Left ventricle myocardium inferior (tissue), 1 donor: ENCODE results near the gene APLF. TPM values are rescaled to one million over a fixed set of nuclear protein-coding genes. Genes with fewer than 3 reads are reported as not detected.

ENCODE experiments used
- DNase-seq: peaks from one replicate; pipeline ENCODE4 v3.0.0-alpha.2; 2020
- H3K27ac ChIP-seq: fragments of 200-600 bp; replicated peaks from 2 replicates; pipeline ENCODE4 v1.8.0; 2021
- H3K27me3 ChIP-seq: fragments of 200-600 bp; 2 replicates; pipeline ENCODE4 v1.8.0; 2021; ENCODE audit warnings: low read depth
- H3K36me3 ChIP-seq: fragments of 200-600 bp; 2 replicates; pipeline ENCODE4 v1.8.0; 2021
- H3K4me1 ChIP-seq: fragments of 200-600 bp; 2 replicates; pipeline ENCODE4 v1.8.0; 2021
- H3K4me3 ChIP-seq: fragments of 200-600 bp; 2 replicates; pipeline ENCODE4 v1.8.0; 2021; ENCODE audit warnings: mild to moderate bottlenecking, moderate library complexity
- H3K9me3 ChIP-seq: fragments of 200-600 bp; replicated peaks from 2 replicates; pipeline ENCODE4 v1.8.0; 2021
- CTCF ChIP-seq: fragments of 200-600 bp; IDR thresholded peaks from 2 replicates; pipeline ENCODE4 v1.8.0; 2021; ENCODE audit warnings: antibody characterized with exemption, mild to moderate bottlenecking, borderline replicate concordance
- intact Hi-C: fragments of 100-400 bp; cut with micrococcal nuclease; formaldehyde crosslinking; loops from one replicate; pipeline ENCODE4 v1.11.0; 2022
- total RNA-seq: library from RNA; stranded (reverse); fragmentation: NEBNext Ultra II Directional; extraction: Animal tissue kit (Norgen Biotek cat#: 25700); gene quantifications from one replicate; pipeline ENCODE4 v1.2.1, GENCODE V29; 2021
- donor health status: DM: no; HTN: yes; CAD: no; lungs with severe emphysema.

Gene APLF
- total RNA-seq, 1 donor from 2014 or later = 4.8 TPM

DNA sequence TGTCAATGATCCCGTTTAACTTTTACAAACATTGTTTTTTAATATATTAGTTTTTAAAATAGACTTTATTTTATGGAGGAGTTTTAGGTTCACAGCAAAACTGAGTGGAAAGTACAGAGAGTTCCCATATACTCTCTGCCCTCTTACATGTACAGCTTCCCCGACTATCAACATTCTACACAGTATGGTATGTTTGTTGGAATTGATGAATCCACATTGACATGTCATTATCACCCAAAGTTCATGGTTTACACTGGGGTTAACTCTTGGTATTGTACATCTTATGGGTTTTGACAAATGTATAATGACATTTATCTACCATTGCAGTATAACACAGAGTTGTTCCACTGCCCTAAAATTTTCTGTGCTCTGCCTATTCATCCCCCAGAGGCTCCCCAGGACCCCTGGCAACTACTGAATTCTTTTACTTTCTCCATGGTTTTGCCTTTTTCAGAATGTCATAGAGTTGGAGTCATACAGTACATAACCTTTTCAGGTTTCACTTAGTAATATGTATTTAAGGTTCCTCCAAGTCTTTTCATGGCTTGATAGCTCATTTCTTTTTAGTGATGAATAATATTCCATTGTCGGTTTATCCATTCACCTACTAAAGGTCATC lies 5.5 kb downstream of the APLF start:
- Histone ChIP-seq H3K27ac (no peak overlapping the region), H3K9me3 (no peaks in the 10 kb centered on the region), H3K27me3 (no peaks in the 10 kb centered on the region), H3K4me1 (peaks cover 9% of the 10 kb centered on the region), H3K4me3 (no peak overlapping the region), H3K36me3 (no peaks in the 10 kb centered on the region)
- intact Hi-C loops = no loop called here
- no peak for TF ChIP-seq CTCF
- no peak for DNase-seq

DNA sequence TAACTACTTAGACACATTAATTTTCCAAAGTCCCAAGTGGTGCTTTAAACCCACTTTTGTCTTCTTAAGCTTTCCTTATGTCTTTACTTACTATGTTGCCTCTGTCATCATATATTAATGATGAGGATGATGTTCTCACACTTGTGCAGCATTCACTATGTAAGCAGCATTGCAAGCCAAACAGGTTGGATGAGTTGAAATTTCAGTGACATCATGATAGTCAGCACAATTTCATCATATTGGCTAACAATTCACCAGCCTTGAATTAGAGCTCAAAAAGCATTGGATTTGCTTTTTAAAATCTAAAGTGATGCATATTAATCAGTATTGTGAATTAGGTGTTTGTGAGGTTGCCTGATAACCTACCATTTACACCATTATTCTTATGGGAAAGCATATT lies 7.7 kb downstream of the APLF start:
- no peak overlapping the region for H3K4me3 ChIP-seq
- H3K27me3 ChIP-seq = no peaks in the 10 kb centered on the region
- H3K36me3 ChIP-seq = no peaks in the 10 kb centered on the region
- intact Hi-C loops = no loop called here
- DNase-seq = no peak
- no peak for TF ChIP-seq CTCF
- H3K27ac ChIP-seq = no peak overlapping the region
- no peaks in the 10 kb centered on the region for H3K9me3 ChIP-seq
- no peaks in the 10 kb centered on the region for H3K4me1 ChIP-seq

- H3K36me3 ChIP-seq = no peaks in the 10 kb centered on the region
- no peaks in the 10 kb centered on the region for H3K4me1 ChIP-seq
- no peak overlapping the region for H3K4me3 ChIP-seq
- H3K9me3 ChIP-seq = no peaks in the 10 kb centered on the region
- no peaks in the 10 kb centered on the region for H3K27me3 ChIP-seq
- TF ChIP-seq CTCF = no peak
- no peak for DNase-seq
- no peak overlapping the region for H3K27ac ChIP-seq
- intact Hi-C loops = no loop called here
These were observed 8.2 kb downstream of the APLF start for GRCh38 chr2:68475576-68475975.

DNA sequence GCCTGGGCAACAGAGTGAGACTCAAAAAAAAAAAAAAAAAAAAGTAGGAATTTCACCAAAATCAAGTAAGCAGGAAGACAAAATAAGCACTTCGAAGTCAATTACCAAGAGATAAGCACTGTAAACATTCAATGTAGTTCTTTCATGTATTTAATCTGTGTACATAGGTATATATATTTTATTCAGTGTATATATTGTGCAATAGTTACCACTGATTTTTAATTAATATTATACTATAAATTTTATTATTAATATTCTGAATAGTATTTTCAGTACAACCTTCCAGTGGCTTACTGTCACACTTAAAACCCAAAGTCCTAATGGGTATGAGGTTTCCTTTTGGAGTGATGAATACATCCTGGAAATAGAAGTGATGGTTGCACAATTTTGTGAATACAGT lies 9.1 kb downstream of the APLF start:
- TF ChIP-seq CTCF = no peak
- no peak for DNase-seq
- H3K4me3 ChIP-seq = no peak overlapping the region
- intact Hi-C loops = no loop called here
- H3K36me3 ChIP-seq = no peaks in the 10 kb centered on the region
- H3K27me3 ChIP-seq = no peaks in the 10 kb centered on the region
- H3K4me1 ChIP-seq = no peaks in the 10 kb centered on the region
- H3K9me3 ChIP-seq = no peaks in the 10 kb centered on the region
- H3K27ac ChIP-seq = no peak overlapping the region

GRCh38 chr2:68478688-68479087 lies 11.3 kb downstream of the APLF start:
- DNase-seq = no peak
- H3K4me3 ChIP-seq = no peak overlapping the region
- intact Hi-C loops = no loop called here
- H3K4me1 ChIP-seq = no peaks in the 10 kb centered on the region
- no peaks in the 10 kb centered on the region for H3K27me3 ChIP-seq
- no peak for TF ChIP-seq CTCF
- no peak overlapping the region for H3K27ac ChIP-seq
- no peaks in the 10 kb centered on the region for H3K36me3 ChIP-seq
- no peaks in the 10 kb centered on the region for H3K9me3 ChIP-seq
